ENCODE measurements around the gene SPATA13. TPM values are rescaled to one million over a fixed set of nuclear protein-coding genes. Genes with fewer than 3 reads are reported as not detected.
"Not testable (repeated sequence)": the region's sequence is repeated elsewhere in the genome, so short reads cannot be mapped to it uniquely, and the experiment has no call there.

SPATA13 gene
- total RNA-seq, 1 donor from 2014 or later = 38.2 TPM

DNA sequence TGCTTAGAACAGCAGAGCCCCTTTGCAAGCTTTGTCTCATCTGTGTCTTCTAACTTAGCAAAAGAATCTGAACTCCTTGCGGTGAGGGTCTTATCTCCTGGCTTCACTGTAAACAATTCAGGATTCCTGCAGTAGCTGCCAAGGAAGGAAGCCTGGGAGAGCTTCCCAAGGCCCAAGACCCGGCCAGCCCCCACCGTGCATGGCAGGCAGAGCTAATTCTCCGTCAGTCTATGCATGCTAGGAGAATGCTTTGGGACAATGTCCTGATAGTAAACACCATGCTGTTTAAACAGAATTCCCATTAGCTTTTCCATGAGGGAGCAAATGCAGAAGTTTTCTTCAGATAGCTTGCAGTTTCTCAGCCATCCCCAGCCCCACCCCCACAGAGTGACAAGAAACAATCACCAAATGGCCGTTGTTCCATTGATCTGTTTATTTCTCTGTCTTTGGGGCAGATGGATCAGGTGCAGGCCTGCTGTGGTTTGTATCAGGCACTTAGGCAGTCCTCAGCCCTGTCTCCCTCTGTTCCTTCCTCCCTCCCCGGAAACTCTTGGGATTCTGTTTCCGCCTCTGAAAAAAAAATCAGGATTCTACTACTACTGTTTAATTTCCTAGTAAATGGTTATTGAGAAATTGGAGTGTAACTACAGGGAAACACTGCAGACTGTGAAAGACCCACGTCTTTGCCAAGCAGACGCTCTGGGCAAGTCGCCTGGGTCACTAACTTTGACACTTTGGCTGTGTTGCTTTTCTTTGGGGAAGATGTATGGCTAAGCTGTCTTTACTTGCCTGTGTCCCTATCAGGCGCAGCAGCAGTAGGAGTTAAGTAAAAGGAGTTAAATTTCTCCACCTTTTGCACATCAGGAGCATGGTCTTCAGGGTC lies 40.7 kb upstream of the SPATA13 start:
- no peaks in the 10 kb centered on the region for H3K9me3 ChIP-seq
- H3K27me3 ChIP-seq = no peaks in the 10 kb centered on the region
- intact Hi-C loops (cut with DNase I) = no loop called here
- H3K27ac ChIP-seq = no peak overlapping the region
- H3K4me3 ChIP-seq = no peak overlapping the region
- no peaks in the 10 kb centered on the region for H3K36me3 ChIP-seq
- no peaks in the 10 kb centered on the region for H3K4me1 ChIP-seq
- TF ChIP-seq, protein P1, sequence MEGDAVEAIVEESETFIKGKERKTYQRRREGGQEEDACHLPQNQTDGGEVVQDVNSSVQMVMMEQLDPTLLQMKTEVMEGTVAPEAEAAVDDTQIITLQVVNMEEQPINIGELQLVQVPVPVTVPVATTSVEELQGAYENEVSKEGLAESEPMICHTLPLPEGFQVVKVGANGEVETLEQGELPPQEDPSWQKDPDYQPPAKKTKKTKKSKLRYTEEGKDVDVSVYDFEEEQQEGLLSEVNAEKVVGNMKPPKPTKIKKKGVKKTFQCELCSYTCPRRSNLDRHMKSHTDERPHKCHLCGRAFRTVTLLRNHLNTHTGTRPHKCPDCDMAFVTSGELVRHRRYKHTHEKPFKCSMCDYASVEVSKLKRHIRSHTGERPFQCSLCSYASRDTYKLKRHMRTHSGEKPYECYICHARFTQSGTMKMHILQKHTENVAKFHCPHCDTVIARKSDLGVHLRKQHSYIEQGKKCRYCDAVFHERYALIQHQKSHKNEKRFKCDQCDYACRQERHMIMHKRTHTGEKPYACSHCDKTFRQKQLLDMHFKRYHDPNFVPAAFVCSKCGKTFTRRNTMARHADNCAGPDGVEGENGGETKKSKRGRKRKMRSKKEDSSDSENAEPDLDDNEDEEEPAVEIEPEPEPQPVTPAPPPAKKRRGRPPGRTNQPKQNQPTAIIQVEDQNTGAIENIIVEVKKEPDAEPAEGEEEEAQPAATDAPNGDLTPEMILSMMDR (IDR thresholded peaks at IDR 0.05) = no peak
- DNase-seq (ENCODE audit: low spot score in 2 of 2) = no peak

GRCh38 chr13:24122045-24122444 lies 38.5 kb upstream of the SPATA13 start:
- H3K4me1 ChIP-seq; H3K27ac ChIP-seq; intact Hi-C loops (cut with DNase I); H3K27me3 ChIP-seq; H3K36me3 ChIP-seq; H3K9me3 ChIP-seq; DNase-seq (ENCODE audit: low spot score in 2 of 2); H3K4me3 ChIP-seq: not testable (repeated sequence)

DNA sequence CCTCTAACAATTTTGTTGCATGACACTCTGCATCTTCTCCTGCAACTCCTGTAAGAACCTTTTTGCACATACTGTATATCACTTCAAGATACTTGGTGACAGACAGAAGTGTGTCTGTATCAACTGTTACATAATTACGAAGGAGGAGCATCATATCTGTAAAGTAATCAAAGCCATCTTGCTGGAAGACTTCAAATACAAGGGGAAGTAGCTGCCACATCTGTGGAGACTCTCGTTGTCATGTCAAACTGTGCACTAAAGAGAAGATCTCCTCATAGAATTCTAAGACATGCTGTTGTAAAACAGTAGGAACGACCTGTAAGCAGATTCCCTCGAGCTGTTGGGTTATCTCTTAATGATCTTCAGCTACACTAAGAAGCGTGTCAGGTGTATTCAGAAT lies 38.0 kb upstream of the SPATA13 start:
- no peak overlapping the region for H3K4me3 ChIP-seq
- no peaks in the 10 kb centered on the region for H3K36me3 ChIP-seq
- DNase-seq (ENCODE audit: low spot score in 2 of 2) = no peak
- no peaks in the 10 kb centered on the region for H3K9me3 ChIP-seq
- no peaks in the 10 kb centered on the region for H3K4me1 ChIP-seq
- H3K27ac ChIP-seq = no peak overlapping the region
- no peaks in the 10 kb centered on the region for H3K27me3 ChIP-seq
- intact Hi-C loops (cut with DNase I) = no loop called here
- TF ChIP-seq, protein P1 (IDR thresholded peaks at IDR 0.05) = no peak

GRCh38 chr13:24123761-24124160 lies 36.8 kb upstream of the SPATA13 start:
- H3K27me3 ChIP-seq = no peaks in the 10 kb centered on the region
- no peaks in the 10 kb centered on the region for H3K9me3 ChIP-seq
- H3K4me3 ChIP-seq = no peak overlapping the region
- no peaks in the 10 kb centered on the region for H3K4me1 ChIP-seq
- intact Hi-C loops (cut with DNase I) = no loop called here
- H3K36me3 ChIP-seq = no peaks in the 10 kb centered on the region
- DNase-seq (ENCODE audit: low spot score in 2 of 2) = no peak
- TF ChIP-seq, protein P1 (IDR thresholded peaks at IDR 0.05) = no peak
- H3K27ac ChIP-seq = no peak overlapping the region

DNA sequence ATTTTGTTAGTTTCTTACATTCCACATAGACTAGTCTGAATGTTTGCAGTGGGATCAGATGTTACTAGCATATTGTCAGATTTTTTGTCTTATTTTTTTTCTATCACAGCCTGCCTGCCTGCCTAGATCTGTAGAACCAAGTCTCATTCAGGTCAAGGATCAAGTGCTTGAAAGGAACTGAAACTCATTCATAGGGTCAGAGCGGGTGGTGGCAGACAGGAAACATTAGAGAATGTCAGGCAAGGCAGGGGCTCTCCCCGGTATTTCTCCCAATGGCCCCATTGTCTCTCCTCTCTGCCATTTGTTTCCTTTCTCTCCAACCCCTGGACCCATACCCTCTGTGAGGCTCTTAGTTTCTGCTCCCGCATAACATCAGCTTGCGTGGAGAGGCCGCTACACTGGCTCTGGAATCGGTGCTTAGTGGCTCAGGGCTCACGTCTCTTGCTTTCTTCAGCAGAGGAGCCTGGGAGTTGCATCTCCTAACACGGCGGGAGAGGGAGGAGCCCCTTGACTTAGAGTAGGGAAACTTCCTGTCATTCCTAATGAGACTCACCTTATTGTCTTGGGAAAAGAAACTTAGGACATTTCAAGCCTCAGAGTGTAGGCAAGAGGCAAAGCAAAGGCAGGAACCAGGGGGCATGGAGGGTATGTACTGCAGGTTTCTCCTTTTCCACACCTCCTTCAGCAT lies 35.6 kb upstream of the SPATA13 start:
- Histone ChIP-seq H3K36me3 (no peaks in the 10 kb centered on the region), H3K27ac (no peak overlapping the region), H3K9me3 (no peaks in the 10 kb centered on the region), H3K4me3 (no peak overlapping the region), H3K4me1 (no peaks in the 10 kb centered on the region), H3K27me3 (no peaks in the 10 kb centered on the region)
- intact Hi-C loops (cut with DNase I) = no loop called here
- DNase-seq (ENCODE audit: low spot score in 2 of 2) = no peak
- TF ChIP-seq, protein P1 (IDR thresholded peaks at IDR 0.05) = no peak

DNA sequence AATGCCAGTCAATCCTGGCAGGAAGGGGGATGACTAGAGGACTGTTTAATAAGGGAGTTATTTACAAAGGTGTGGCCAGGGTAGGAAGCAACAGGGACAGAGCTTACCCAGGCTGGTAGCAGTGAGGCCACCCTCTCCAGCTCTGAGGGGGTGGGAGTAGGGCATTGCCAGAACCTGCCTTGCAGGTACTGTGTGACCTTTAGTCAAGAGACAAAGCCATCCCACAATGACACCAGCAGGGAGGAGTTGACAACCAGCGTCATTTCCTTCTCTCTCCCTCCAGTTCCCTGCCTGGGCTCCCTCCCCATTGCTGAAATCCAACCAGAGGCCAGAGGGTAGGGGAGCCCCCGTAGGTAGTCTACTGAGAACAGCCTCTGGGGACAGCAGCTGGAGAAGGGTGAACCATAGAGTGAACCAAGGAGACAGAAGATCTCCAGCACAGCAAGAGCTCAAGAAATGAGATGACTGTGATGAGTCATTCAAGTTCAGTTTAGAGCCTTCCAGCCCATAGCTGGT lies 33.3 kb upstream of the SPATA13 start:
- no peak overlapping the region for H3K4me3 ChIP-seq
- no peaks in the 10 kb centered on the region for H3K9me3 ChIP-seq
- no peaks in the 10 kb centered on the region for H3K4me1 ChIP-seq
- H3K27ac ChIP-seq = no peak overlapping the region
- H3K36me3 ChIP-seq = no peaks in the 10 kb centered on the region
- no peak for DNase-seq (ENCODE audit: low spot score in 2 of 2)
- no peaks in the 10 kb centered on the region for H3K27me3 ChIP-seq
- intact Hi-C loops (cut with DNase I) = no loop called here
- TF ChIP-seq, protein P1 (IDR thresholded peaks at IDR 0.05) = no peak

Measured in ascending aorta (tissue), 2 donors.